Vagina (tissue), 2 donors: Measurements from ENCODE around the gene EOLA1. TPM values are rescaled to one million over a fixed set of nuclear protein-coding genes. Genes with fewer than 3 reads are reported as not detected.

Source experiments
- DNase-seq, 2 donors: peaks; one replicate each; pipeline ENCODE4 v3.0.0-alpha.2; 2017; ENCODE audit errors: extremely low spot score in 2 of 2
- H3K27ac ChIP-seq: fragments of 200-600 bp; sonication (generic); one replicate; pipeline ENCODE4 v1.5.1; 2019
- H3K27me3 ChIP-seq: fragments of 200-600 bp; sonication (generic); one replicate; pipeline ENCODE4 v1.5.1; 2019
- H3K36me3 ChIP-seq, 2 donors: fragments of 200-600 bp; sonication (generic); one replicate each; pipeline ENCODE4 v1.5.1; 2017 to 2019
- H3K4me1 ChIP-seq: fragments of 200-600 bp; sonication (generic); one replicate; pipeline ENCODE4 v1.5.1; 2019
- H3K4me3 ChIP-seq, 2 donors: fragments of 200-600 bp; sonication (generic); 1 replicate in 1 of 2; 2 replicates in 1 of 2; pipeline ENCODE4 v1.5.1; 2016 to 2019
- H3K9me3 ChIP-seq: fragments of 200-600 bp; sonication (generic); one replicate; pipeline ENCODE4 v1.5.1; 2019
- POLR2A ChIP-seq, 2 donors: fragments of 450-650 bp; IDR thresholded peaks; one replicate each; pipeline ENCODE4 v1.6.1; 2017; ENCODE audit warnings: antibody characterized with exemption in 2 of 2, mild to moderate bottlenecking in 2 of 2, moderate library complexity in 2 of 2
- POLR2AphosphoS5 ChIP-seq, 2 donors: sonication (generic); formaldehyde crosslinking; IDR thresholded peaks; one replicate each; pipeline ENCODE4 v1.9.0; 2017; ENCODE audit warnings: antibody characterized with exemption in 2 of 2, mild to moderate bottlenecking in 2 of 2, low read depth in 1 of 2; ENCODE audit not compliant: insufficient read depth in 1 of 2
- intact Hi-C: fragments of 100-400 bp; cut with DNase I; formaldehyde crosslinking; loops from one replicate; pipeline ENCODE4 v1.15.1; 2023
- total RNA-seq: library from RNA; depleted of rRNA; stranded (reverse); fragments of >200 nt; gene quantifications from one replicate; pipeline ENCODE4 v1.2.3, GENCODE V29; 2016
- TF ChIP-seq, protein P1 (sequence below), 3 experiments: fragments of 450-650 bp in 2 of 3; fragments of 200-600 bp in 1 of 3; sonication (generic) in 1 of 3; IDR thresholded peaks; one replicate each; pipeline ENCODE4 v1.5.1; 2017 to 2019; ENCODE audit warnings: antibody characterized with exemption in 3 of 3, mild to moderate bottlenecking in 2 of 3, moderate library complexity in 2 of 3

EOLA1 gene
- total RNA-seq, result 9.8 TPM

DNA sequence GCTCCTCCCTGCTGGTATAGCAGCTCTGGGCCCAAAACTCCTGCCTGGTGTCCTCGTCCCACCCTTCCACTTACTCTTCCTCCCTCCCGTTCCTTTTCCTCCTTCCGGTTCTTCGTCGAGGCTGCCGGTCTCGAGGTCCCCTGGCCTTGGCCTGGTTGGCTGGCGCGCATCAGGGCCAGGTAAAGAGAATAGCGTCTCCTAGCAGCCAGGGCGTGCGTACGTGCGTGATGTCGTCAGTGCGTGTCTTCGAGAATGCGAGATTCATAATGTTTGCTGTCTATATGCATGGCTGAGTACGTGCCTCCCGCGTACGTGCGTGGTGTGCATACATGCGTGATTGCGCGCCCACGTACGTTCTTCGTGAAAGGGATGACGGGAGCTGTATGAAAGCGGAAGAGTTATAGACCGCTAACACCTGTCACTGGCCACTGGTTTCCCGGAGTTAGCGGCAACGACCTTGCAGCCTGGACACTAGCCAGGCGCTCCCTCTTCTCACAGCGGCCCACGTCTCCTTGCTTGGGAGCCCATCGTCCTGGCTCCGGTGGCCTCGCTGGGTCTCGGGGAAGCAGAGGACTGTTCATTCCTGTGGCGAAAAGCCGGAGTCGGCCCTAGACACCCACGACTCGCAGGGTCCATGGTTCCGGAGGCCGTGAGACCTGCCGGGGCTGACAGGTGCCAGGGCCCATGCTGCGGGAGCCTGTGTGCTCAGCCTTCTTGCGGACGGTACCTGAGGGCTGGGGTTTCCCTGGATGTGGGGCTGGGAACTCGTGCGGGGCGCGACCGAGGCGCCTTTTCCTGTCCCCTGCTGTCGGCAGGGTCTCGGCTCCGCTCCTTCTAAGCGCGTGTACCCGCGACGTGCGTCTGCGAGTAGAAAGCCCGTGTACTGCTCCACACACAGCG lies at the start of gene EOLA1:
TSS of gene EOLA1 (plus strand) at position 392 of the 900 bp plus-strand sequence. CDS start 4,619 bp downstream, outside the sequence.
- Histone ChIP-seq H3K9me3 (no peaks in the 10 kb centered on the region), H3K27me3 (no peaks in the 10 kb centered on the region), H3K36me3 (peaks cover 0 to 3% of the 10 kb centered on the region in 2 donors), H3K27ac (peak within 1 kb of the TSS; percentile 82), H3K4me3 (peak within 1 kb of the TSS; percentile 52 to 67), H3K4me1 (peaks cover 9% of the 10 kb centered on the region)
- DNase-seq, result peak; percentile 93 to 96
- TF ChIP-seq, protein P1, sequence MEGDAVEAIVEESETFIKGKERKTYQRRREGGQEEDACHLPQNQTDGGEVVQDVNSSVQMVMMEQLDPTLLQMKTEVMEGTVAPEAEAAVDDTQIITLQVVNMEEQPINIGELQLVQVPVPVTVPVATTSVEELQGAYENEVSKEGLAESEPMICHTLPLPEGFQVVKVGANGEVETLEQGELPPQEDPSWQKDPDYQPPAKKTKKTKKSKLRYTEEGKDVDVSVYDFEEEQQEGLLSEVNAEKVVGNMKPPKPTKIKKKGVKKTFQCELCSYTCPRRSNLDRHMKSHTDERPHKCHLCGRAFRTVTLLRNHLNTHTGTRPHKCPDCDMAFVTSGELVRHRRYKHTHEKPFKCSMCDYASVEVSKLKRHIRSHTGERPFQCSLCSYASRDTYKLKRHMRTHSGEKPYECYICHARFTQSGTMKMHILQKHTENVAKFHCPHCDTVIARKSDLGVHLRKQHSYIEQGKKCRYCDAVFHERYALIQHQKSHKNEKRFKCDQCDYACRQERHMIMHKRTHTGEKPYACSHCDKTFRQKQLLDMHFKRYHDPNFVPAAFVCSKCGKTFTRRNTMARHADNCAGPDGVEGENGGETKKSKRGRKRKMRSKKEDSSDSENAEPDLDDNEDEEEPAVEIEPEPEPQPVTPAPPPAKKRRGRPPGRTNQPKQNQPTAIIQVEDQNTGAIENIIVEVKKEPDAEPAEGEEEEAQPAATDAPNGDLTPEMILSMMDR (IDR thresholded peaks at IDR 0.05), result no peak
- TF ChIP-seq POLR2A (IDR thresholded peaks at IDR 0.05) (no peak), POLR2AphosphoS5 (IDR thresholded peaks at IDR 0.05; ENCODE audit: insufficient read depth in 1 of 2, low read depth in 1 of 2) (peak; percentile 33 to 77)
- intact Hi-C loops, result no loop called here

DNA sequence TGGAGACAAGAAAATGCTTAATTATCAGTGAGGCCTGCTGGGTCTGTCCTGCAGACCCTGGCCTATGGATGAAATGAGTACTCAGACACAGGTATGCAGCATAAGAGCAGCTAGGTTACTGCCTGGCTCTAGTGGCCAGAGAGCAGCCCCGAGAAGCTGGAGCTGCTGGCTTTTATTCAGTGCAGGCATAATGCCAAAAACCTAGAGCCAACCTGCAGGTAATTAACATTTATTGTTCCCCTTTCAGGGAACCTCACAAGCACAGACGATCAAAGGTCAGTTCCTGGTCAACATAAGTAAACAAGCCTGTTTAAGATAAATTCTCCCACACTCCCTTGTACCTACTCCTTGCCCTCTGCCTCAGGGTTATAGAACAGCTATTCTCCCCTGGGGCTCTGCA lies 49.0 kb upstream of the EOLA1 start:
- no peak for TF ChIP-seq POLR2AphosphoS5 (IDR thresholded peaks at IDR 0.05; ENCODE audit: insufficient read depth in 1 of 2, low read depth in 1 of 2)
- no peak for TF ChIP-seq POLR2A (IDR thresholded peaks at IDR 0.05)
- TF ChIP-seq, protein P1 (IDR thresholded peaks at IDR 0.05), result no peak
- peaks cover 0 to 25% of the 10 kb centered on the region in 2 donors for H3K36me3 ChIP-seq

DNA sequence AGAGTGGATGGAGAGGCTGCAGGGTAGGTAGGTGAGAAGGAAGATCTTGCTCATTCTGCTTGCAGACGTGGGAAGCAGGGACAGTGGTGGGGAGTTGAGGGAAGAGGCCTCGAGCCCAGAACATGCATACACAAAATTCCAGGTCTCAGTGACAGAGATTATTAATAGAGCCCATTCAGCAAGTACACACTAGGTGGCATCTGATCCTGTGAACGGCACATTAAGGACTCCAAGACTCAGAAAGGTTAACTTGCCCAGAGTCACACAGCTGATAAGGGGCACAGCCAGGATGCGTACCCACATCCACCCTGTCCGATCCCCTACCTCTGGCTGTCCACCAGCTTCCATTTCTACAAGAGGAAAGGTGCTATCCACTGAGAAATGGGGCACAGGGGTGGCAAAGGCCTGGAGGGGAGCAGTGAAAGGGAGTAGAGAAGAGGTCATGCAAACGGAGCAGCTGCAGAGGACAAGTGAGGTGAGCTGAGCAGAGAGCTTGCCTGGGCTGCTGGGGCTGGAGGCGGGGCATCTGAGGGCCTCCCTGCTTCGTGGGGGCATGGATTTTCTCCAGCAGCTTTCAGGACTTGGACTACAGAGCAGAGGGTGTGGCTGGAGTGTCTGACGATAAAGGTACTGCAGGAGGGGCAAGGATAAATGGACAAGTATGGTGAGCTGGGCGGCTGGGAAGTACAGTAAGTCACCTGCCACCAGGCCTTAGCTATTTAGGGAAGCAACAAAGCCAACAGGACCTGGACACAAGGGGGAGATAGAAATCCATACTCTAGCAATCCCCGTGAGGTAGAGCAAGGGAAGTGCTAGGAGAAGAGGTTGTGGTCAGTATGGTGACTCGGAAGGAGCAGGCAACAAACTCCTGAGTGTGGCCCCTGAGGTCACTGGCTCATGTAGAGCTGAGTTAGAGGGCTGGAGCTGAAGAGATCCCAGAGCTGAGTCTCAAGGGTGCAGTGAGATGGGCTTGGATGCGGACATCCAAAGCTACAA lies 46.9 kb upstream of the EOLA1 start:
- no peaks in the 10 kb centered on the region for H3K27me3 ChIP-seq
- TF ChIP-seq, protein P1 (IDR thresholded peaks at IDR 0.05), result no peak
- TF ChIP-seq POLR2AphosphoS5 (IDR thresholded peaks at IDR 0.05; ENCODE audit: insufficient read depth in 1 of 2, low read depth in 1 of 2) (no peak), POLR2A (IDR thresholded peaks at IDR 0.05) (no peak)
- no peak overlapping the region for H3K4me3 ChIP-seq
- H3K9me3 ChIP-seq, result no peaks in the 10 kb centered on the region
- DNase-seq, result no peak
- H3K27ac ChIP-seq, result no peak overlapping the region
- intact Hi-C loops, result no loop called here
- peaks cover 0 to 24% of the 10 kb centered on the region in 2 donors for H3K36me3 ChIP-seq
- H3K4me1 ChIP-seq, result no peaks in the 10 kb centered on the region

More for the DNA sequence above, 49.0 kb upstream of the EOLA1 start:
- H3K27ac ChIP-seq, result no peak overlapping the region
- intact Hi-C loops, result no loop called here
- no peak for DNase-seq
- H3K4me3 ChIP-seq, result no peak overlapping the region
- no peaks in the 10 kb centered on the region for H3K4me1 ChIP-seq
- no peaks in the 10 kb centered on the region for H3K27me3 ChIP-seq
- H3K9me3 ChIP-seq, result no peaks in the 10 kb centered on the region

DNA sequence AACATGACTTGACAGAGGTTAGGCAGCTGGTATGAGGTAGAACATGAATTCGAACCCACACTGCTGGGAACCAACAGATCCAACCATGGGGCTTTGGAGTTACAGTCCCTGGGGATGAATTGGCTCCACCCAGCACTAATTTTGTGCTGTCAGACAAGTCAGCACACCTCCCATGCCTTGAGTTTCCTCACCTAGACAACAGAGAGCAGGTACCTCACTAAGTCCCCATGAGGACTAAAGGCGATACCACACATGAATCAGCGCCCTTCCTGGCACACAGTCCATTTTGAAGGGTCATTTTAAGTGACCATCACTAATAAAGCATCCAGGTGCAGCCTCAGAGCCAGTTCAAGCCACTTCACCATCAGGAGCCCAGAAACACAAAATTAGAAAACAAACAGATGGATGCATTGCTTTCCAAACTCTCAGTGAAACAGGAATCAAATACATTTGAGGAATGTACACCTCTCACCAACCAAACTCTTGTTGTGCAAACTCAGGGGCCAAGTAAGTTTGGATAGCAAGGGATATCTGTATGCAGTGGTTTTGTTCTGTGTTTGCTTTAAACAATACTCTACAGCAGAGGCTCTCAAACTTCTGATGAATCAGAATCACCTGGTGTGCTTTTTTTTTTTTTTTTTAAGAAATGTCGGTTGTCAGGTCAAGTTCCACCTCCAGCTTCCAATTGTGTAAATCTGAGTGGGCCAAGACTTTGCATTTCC lies 45.8 kb upstream of the EOLA1 start:
- no peaks in the 10 kb centered on the region for H3K9me3 ChIP-seq
- TF ChIP-seq, protein P1 (IDR thresholded peaks at IDR 0.05), result no peak
- TF ChIP-seq POLR2AphosphoS5 (IDR thresholded peaks at IDR 0.05; ENCODE audit: insufficient read depth in 1 of 2, low read depth in 1 of 2) (no peak), POLR2A (IDR thresholded peaks at IDR 0.05) (no peak)
- H3K27ac ChIP-seq, result no peak overlapping the region
- H3K4me3 ChIP-seq, result no peak overlapping the region
- no peaks in the 10 kb centered on the region for H3K4me1 ChIP-seq
- peaks cover 0 to 25% of the 10 kb centered on the region in 2 donors for H3K36me3 ChIP-seq
- intact Hi-C loops, result no loop called here
- peak in 1 of 2 donors; percentile 2 for DNase-seq
- no peaks in the 10 kb centered on the region for H3K27me3 ChIP-seq
